Right lung (tissue), 10 donors: Measurements from ENCODE around the gene KRTAP5-5. TPM values are rescaled to one million over a fixed set of nuclear protein-coding genes. Genes with fewer than 3 reads are reported as not detected.
"Not testable (repeated sequence)": the region's sequence is repeated elsewhere in the genome, so short reads cannot be mapped to it uniquely, and the experiment has no call there.

Source experiments
- DNase-seq, 2 donors: peaks; one replicate each; pipeline ENCODE4 v3.0.0-alpha.2; 2013
- long read RNA-seq, 8 donors: transcript quantifications; one replicate each; lab custom pipeline, GENCODE V29; 2026
- polyA plus RNA-seq, 5 donors: library from polyadenylated mRNA; unstranded; fragments of 120-200 nt; gene quantifications; one replicate each; pipeline versions ENCODE4 v1.2.1 to v1.2.3, GENCODE V29; 2013; ENCODE audit warnings: inconsistent platforms in 1 of 5, low replicate concordance in 1 of 5; ENCODE audit not compliant: insufficient read length in 5 of 5, insufficient read depth in 1 of 5

KRTAP5-5 gene
- not detected for polyA plus RNA-seq
- long read RNA-seq, donor 1 = 0 reads
- long read RNA-seq, donor 2 = 0 reads
- long read RNA-seq, donor 3 = 0 reads
- long read RNA-seq, donor 4 = 0 reads
- long read RNA-seq, donor 5, partial matches to known transcripts = 0 of 1 reads
- long read RNA-seq, donor 5, other reads (novel, unspliced or antisense) = 0 of 1 reads
- long read RNA-seq, donor 6 = 0 reads
- long read RNA-seq, donor 7 = 0 reads
- long read RNA-seq, donor 8 = 0 reads

DNA sequence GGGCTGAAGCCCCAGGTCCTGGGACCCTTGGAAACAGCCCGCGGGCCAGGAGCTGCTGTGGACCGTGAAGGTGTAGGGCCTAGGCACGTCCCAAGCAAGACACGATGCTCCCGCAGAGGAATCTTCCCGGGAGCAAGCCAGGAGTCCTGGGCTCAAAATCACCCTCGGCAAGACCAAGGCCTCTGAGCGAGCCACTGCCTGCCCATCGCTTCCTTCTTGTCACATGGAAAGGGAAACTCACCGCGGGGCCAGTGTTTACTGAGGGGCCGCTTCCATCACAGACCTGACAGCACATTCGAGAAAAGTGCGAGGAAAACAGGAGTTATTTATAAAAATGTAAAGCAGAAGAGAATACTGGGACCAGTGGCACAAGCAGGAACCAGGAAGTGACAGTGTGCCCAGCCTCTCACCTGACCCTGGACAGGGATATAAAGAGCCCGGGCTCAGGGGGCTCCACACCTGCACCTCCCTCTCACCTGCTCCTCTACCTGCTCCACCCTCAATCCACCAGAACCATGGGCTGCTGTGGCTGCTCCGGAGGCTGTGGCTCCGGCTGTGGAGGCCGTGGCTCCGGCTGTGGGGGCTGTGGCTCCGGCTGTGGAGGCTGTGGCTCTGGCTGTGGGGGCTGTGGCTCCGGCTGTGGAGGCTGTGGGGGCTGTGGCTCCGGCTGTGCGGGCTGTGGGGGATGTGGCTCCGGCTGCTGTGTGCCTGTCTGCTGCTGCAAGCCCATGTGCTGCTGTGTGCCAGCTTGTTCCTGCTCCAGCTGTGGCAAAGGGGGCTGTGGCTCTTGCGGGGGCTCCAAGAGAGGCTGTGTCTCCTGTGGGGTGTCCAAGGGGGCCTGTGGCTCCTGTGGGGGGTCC is at the start of gene KRTAP5-5:
Gene KRTAP5-5 (plus strand): TSS at position 450 of the 860 bp plus-strand sequence. CDS start 66 bp downstream, at position 516.
- DNase-seq = no peak

DNA sequence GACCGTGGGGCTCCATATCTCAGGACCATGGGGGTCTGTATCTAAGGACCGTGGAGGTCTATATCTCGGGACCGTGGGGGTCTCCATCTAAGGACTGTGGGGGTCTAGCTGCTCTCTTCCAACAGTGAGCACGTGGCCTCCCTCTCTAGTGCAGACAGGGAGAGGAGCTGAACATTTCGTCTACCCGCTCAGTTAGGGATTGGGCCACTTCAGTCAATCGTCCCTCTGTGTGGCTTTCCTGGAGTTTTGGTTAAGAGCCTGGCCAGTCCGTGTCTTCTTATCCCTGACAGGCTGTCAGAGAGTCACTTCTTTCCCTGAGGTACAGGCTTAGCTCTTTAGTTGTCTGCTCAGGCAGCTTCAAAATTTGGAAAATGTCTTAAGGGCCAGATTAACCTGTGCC is 47.6 kb upstream of the KRTAP5-5 start:
- DNase-seq = no peak

- DNase-seq = not testable (repeated sequence)
Measured at GRCh38 chr11:1582909-1583308, 46.7 kb upstream of the KRTAP5-5 start.

GRCh38 chr11:1584661-1585370 is 44.8 kb upstream of the KRTAP5-5 start, which contains the start of gene KRTAP5-1:
Gene KRTAP5-1, minus strand, starts transcription at chr11:1585283. Its CDS starts 34 bp downstream, at chr11:1585249.
- not testable (repeated sequence) for DNase-seq

DNA sequence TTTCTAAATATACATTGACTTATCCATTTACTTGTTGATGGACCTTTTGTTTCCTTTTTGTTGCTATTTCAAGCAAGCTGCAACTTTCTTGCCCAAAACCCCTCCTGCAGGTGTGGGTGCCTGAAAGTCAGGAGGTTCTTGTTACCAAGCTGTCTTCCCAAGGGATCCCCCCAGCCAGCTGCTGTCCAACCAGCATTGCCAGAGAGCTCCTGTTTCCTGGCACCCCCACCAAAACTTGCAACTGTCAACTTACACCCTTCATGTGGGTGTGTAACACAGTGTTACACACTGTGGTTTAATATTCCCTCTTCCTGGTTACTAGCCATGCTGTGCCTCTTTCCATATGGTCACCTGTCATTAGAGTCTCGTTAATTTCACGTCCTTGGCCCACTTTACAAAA is 42.9 kb upstream of the KRTAP5-5 start:
- DNase-seq = no peak

DNA sequence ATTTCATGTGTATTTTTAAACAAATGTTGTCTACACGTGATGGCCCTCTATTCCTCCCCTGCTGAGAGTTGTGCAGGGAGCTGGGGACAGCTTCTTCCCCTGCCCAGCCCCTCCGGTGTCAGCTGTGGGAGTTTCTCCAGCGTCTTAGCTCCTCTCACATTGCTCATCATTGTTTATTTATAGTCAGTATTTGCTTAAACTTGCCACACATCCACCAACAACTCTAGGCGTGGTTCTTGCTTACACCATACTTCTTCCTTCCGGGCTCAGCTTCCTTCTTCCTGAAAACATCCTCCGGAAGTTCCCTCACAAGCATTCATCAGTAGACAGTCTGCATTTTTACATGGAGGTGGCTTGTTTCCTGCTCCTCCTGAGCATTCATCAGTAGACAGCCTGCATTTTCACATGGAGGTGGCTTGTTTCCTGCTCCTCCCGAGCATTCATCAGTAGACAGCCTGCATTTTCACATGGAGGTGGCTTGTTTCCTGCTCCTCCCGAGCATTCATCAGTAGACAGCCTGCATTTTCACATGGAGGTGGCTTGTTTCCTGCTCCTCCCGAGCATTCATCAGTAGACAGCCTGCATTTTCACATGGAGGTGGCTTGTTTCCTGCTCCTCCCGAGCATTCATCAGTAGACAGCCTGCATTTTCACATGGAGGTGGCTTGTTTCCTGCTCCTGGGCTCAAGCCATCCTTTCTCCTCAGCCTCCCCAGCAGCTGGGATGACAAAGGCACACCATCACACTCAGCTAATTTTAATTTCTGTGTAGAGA is 40.2 kb upstream of the KRTAP5-5 start:
- DNase-seq = not testable (repeated sequence)

DNA sequence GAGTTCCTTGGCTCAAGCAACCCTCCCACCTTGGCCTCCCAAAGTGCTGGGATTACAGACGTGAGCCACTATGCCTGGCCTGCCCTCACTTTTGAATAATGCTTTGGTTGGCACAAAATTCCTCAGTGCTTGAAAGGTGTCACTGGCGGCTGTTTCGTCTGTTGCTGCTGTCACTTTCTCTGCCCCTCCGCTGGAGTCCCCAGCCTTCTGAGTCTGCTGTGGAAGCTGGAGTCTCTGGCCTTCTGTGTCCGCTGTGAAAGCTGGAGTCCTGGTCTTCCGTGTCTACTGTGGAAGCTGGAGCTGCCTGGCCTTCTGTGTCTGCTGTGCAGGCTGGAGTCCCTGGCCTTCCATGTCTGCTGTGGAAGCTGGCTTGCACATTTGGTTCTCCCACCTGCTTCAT is 39.6 kb upstream of the KRTAP5-5 start:
- no peak for DNase-seq

DNA sequence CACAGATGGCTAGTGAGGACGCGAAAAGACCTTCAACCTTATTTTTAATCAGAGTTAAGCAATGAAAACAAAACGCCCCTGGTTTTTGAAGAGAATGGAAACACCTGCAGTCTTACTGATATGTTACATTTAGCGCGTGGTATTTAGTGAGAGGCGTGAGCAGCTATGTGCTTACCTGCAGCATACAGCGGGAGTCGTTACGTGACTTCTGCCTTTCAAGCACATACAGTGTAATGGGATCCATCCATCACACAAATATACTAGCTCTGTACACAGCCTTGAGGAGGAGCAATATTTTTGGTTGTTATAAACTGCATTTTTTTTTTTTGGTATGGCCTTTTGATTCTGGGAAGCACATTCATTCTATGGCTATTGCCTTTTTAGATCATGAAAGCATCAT is 36.9 kb upstream of the KRTAP5-5 start:
- DNase-seq = no peak

- DNase-seq = not testable (repeated sequence)
Measured at GRCh38 chr11:1595994-1596575, 33.5 kb upstream of the KRTAP5-5 start.

GRCh38 chr11:1596576-1597121 is 32.9 kb upstream of the KRTAP5-5 start:
- not testable (repeated sequence) for DNase-seq

DNA sequence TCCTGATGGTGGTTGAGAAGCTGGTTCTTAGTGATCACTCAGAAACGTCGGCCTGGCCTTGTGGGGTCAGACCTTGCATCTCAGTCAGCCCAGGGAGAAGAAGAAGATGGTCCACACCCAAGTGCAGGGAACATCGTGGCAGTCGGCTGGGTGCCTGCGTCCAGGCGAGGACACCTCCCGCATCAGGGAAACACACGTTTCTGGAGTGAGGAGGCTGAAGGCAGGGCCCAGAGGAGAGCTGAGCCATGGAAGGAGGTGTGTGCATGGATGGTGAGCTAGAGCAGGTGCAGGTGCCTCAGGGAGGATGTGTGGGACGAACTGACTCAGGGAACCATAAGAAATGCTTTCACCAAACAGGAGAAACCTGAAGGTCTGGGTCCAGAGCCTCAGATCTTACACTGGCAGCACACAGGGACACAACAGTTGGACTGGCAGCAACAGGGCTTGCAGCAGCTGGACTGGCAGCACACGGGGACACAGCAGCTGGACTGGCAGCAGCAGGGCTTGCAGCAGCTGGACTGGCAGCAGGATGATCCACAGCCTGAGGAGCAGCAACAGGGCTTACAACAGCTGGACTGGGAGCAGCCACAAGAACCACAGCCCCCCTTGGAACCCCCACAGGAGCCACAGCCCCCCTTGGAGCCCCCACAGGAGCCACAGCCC is 32.1 kb upstream of the KRTAP5-5 start:
- DNase-seq = no peak

DNA sequence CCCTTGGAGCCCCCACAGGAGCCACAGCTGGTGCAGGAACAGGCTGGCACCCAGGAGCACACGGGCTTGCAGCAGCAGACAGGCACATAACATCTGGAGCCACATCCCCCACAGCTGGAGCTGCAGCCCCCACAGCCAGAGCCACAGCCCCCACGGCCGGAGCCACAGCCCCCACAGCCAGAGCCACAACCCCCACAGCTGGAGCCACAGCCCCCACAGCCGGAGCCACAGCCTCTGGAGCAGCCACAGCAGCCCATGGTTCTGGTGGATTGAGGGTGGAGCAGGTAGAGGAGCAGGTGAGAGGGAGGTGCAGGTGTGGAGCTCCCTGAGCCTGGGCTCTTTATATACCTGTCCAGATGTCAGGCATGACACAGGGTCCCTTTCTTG is 31.6 kb upstream of the KRTAP5-5 start, which contains the start of gene KRTAP5-2:
Gene KRTAP5-2 (minus strand): TSS at position 301 of the 387 bp plus-strand sequence. CDS start 44 bp downstream, at position 257.
- no peak for DNase-seq

DNA sequence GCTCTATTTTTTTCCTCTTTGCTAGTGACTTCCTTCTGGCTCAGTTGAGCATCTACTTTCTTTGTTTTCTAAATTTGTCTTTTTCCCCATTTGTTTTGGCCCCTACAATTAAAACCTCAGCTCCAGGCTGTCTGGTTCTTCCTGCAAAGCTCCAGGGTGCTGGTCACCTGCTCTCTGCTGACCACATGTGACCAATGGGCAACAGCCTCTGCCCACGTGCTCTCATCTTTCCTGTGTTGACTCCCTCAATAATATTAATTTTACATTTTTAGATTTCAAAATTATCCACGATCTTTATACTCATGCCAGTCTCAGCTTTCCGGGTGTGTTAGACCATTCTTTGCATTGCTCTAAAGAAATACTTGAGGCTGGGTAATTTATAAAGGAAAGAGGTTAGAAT is 31.2 kb upstream of the KRTAP5-5 start:
- DNase-seq = not testable (repeated sequence)

DNA sequence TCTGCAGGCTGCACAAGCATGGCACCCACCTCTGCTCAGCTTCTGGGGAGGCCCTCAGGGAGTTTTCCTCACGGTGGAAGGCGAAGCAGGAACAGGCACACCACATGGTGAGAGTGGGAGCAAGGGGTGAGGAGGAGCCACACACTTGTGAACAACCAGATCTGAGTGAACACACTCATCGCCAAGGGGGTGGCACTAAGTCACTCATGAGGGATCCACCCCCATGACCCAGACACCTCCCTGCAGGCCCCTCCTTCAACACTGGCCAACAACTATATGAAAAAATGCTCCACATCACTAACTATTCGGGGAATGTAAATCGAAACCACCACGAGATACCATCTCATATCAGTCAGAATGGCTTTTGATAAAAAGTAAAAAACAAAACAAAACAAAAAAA is 30.8 kb upstream of the KRTAP5-5 start:
- no peak for DNase-seq

GRCh38 chr11:1600626-1601025 is 28.9 kb upstream of the KRTAP5-5 start:
- no peak for DNase-seq

DNA sequence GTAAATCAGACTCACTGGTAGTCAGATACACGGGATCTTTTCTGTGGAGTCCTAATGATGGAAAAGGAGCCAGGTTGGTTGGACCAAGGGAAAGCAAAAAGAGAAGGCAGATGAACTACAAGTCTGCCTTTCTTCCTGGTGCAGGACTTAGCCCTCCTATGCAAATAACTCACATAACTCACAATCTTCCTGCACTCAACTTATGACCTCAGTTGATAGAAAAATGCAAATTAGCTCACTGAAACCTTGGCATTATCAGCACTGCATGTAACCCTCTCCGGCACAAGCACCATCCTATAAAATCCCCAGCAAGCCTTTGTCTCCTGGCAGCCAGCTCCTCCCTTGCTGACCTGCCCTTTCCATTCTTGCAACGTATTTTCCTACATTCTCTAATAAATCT is 27.9 kb upstream of the KRTAP5-5 start:
- DNase-seq = not testable (repeated sequence)

- no peak for DNase-seq
Measured at GRCh38 chr11:1603629-1604028, 25.9 kb upstream of the KRTAP5-5 start.

DNA sequence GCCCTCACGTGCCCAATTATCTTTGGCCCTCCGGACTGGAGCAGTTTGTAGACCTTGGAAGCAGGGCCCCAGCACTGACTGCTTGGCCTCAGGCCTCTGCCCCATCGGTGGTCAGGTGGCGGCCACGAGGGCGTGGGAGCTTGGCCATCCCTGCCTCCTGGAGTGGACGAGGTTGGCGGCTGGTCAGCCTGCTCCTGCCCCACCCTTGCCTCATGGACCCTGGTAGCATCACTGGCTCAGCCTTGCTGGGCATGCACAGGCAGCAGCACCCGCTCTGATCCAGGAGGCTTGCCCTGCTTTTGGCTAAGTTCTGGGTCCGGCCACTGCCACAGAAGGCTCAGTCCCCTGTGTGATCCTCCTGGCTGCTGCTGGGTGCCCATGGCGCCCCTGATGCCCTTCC is 25.4 kb upstream of the KRTAP5-5 start:
- DNase-seq = no peak

DNA sequence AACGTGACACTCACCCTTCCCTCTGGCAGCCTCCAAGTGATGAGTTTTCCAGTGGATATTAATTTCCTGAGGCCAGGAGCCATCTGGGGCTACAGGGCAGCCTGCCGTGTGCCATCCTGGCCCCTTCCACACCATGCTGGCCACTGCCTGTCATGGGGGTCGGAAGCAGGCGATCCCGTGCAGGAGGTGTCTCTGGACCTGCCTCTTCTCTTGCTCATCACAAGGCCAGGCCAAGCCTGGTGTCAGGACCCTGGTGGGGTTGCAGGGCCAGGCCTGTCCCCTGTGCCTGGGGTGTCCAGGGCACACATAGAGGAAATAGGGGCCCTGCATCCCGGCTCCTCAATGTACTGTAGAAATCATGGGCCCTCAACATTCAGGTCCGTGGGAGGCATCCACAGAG is 24.9 kb upstream of the KRTAP5-5 start:
- DNase-seq = no peak

DNA sequence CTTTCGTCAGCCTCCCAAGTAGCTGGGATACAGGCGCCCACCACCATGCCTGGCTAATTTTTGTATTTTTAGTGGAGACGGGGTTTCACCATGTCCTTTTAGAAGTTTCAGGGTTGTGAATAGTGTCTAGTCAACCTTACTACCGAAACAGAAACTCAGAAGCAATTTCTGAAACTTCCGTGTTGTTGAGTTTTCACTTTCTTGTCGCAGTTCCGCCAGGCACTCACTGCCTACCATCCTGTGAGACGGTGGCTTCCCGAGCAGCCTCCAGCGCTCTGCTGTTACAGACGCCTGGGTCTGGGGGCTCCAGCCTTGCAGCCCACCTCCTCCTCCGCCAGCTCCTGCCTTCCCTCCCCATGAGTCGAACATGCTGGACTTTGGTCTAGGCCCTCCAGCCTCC is 23.7 kb upstream of the KRTAP5-5 start:
- not testable (repeated sequence) for DNase-seq
